GM12801 (cell line): ENCODE measurements around the gene LCE2A.

Experiments
- TF ChIP-seq, protein P1 (sequence below): IDR thresholded peaks from one replicate; pipeline ENCODE4 v1.5.1; 2011; ENCODE audit warnings: control low read depth; ENCODE audit not compliant: insufficient read length; ENCODE audit errors: extremely low read depth

The LCE2A gene

DNA sequence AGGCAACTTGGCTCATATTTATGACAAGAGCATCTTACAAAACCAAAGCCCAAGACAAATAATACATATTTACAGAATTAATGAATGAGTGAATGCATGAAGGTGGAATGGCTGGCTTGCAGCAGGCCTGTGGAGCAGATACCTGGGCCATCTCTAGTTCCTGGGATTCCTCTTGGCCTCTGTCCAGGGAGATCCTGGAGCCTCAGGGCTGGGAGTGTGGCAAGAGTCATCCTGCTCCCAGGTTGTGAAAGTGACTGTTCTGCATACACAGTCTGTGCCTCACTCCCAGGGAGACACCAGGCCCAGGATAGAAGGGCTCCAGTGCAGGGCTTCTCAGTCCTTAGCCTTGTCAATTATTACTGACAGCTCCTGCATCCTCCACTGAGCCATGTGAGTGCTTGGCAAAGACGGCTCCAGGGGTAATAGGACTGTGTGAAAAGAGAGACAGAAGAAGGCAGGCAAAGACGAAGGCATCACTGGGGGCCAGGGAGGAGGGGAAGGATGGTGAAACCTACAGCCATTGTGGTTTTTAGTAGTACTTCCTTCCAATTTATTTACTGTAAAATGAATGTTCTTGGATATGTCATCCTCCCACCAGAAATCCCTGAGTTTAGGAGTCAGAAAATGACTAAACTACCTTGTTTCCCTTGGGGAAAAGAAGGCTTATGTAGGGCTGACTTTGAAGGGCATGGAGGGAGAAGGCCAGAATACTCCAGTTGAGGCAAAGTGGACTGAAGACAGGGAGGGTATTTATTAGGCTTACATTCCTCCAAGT, 45.4 kb downstream of the LCE2A start:
- TF ChIP-seq, protein P1, sequence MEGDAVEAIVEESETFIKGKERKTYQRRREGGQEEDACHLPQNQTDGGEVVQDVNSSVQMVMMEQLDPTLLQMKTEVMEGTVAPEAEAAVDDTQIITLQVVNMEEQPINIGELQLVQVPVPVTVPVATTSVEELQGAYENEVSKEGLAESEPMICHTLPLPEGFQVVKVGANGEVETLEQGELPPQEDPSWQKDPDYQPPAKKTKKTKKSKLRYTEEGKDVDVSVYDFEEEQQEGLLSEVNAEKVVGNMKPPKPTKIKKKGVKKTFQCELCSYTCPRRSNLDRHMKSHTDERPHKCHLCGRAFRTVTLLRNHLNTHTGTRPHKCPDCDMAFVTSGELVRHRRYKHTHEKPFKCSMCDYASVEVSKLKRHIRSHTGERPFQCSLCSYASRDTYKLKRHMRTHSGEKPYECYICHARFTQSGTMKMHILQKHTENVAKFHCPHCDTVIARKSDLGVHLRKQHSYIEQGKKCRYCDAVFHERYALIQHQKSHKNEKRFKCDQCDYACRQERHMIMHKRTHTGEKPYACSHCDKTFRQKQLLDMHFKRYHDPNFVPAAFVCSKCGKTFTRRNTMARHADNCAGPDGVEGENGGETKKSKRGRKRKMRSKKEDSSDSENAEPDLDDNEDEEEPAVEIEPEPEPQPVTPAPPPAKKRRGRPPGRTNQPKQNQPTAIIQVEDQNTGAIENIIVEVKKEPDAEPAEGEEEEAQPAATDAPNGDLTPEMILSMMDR = no peak

DNA sequence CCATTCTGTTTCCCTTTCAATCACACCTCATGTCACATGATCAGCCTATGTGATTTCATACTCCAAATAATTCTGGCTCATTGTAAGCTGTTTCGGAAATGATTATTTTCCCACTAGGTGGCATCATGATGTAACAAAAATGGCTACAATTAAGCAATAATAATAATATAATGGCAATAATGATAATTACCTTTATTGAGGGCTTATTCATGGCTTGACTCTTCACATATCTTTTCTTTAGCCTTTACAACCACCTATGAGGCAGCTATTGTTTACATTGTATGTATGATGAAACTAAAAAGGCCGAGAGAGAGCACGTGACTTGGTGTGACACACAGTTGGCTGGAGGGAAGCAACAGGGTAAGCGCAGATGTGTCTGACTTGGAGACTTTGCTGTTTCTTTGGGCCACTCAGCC, 47.2 kb downstream of the LCE2A start:
- TF ChIP-seq, protein P1 = no peak

DNA sequence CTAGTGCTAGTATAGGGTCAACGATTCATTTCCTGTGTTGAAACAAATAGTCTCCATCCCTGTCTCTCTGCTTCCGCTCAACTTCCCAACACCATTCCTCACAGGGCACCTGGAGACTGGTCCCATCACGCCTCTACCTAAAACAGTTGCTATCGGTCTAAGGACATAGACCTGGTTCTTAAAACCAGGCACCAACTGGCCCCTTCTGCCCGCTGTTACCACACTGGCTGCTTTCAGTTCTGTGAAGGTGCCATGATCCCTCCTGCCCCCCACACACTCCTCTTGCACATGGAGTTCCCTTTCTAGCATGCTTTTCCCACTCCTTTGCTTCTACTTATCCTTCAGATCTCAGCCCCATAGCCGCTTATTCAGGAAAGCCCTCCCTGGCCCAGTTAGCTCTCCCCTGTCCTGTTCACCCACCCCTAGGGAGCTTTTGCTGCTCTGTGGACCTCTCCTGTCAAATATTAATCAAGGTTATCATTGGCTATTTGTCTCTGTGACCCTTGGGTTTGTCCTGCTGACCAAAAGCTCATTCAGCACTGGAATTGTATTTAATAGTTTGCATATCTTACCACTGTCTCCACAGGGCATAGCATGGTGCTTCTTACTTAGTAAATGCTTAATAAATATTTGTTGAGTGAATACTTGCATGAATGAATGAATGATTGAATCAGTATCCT, 47.8 kb downstream of the LCE2A start:
- TF ChIP-seq, protein P1 = no peak

DNA sequence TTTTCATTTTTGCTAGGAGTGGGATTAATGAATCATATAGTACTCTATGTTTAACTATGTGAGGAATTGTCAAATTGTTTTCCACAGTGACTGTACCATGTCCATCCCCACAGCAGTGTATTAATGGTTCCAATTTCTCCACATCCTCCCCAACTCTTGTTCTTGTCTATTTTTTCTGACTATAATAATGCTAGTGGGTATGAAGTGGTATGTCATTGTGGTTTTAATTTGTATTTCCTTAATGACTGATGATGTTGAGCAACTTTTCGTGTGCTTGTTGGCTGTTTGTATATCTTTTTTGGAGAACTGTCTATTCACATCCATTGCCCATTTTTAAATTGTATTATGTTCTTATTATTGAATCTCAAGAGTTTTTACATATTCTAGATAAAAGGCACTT, 49.7 kb downstream of the LCE2A start:
- TF ChIP-seq, protein P1 = no peak
